GM19395 (cell line): ENCODE measurements around the gene SLC35B1.
A peak's percentile ranks its signal among the peaks of the same experiment; 100 is the strongest.

Experiments
- ATAC-seq: cut with Tn5 transposase; IDR thresholded peaks from one replicate; pipeline ENCODE4 v1.9.1; 2021; ENCODE audit warnings: mild to moderate bottlenecking, moderate library complexity; ENCODE audit not compliant: unreplicated experiment

Gene SLC35B1

DNA sequence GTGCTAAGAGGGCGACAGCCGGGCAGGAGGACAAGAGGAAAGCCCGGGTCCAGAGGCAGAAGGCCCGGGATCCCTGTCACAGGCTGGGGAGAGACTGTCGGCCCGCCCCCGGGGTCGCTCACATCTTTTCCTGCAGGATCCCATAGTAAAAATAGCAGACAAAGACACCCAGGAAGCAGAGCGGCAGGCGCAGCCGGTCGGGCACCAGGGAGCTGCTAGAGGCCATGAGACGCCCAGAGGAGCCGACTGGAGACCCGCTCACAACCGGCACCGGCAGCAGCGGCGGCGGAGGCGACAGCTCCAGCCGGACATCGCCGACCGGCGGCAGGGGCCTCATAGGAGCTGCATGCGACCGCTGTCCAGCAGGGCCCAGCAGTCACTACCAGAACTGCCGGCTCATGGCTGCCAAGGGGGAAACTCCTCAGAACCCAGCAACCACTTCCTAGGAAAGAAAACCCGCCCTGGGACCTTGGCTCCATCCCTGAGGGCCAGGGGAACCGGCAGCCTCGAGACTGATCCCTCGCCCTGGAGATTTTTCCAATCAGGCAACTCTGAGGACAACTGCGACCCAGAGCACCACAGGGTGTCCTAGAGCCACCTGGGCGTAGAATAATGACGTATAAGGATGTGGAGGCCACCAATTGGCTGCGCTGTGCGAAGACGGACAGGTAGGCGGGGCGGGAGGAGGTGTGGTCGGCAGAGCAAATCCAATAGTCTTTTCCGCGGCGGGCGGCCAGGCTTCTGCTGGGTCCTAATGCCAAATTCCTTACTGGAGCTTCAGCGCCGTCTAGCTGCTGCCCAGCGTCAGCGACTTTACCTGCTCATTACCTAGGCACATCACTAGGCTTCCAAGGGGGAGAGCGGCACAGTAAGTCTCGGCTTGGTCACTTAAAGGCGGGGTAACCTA is at the start of gene SLC35B1:
Gene SLC35B1 (minus strand): TSS at position 357 of the 907 bp plus-strand sequence. CDS start 131 bp downstream, at position 226.
- peak; percentile 96 for ATAC-seq

GRCh38 chr17:49757151-49757777 is 49.5 kb upstream of the SLC35B1 start:
- ATAC-seq = no peak

DNA sequence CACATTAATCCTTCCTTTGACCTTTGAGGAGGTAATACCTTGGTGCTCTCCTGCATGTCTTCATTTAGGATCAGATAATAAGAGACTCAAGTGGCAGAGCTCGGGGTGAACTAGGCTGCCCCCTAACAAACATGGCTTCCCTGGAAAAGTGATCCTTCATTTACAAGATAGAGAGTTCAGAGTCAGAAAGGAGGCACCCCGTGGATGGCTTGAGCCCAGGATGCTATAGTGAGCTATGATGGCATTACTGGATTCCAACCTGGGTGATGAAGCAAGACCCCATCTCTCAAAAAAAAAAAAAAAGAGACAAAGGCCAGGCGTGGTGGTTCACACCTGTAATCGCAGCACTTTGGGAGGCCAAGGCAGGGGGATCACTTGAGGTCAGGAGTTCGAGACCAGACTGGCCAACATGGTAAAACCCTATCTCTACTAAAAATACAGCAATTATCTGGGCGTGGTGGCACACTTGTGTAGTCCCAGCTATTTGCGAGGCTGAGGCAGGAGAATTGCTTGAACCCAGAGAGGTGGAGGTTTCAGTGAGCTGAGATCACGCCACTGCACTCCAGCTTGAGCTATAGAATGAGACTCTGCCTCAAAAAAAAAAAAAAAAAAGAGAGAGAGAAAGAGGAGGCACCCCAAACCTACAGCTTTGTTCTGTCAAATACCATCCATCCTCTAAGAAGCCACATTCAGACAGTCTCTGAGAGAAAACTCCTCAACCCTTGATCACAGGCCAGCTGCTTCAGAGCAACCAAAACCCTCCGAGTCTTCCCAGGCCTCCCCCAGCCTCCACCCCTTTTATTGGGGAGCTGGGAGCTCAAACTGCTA is 48.8 kb upstream of the SLC35B1 start:
- no peak for ATAC-seq

DNA sequence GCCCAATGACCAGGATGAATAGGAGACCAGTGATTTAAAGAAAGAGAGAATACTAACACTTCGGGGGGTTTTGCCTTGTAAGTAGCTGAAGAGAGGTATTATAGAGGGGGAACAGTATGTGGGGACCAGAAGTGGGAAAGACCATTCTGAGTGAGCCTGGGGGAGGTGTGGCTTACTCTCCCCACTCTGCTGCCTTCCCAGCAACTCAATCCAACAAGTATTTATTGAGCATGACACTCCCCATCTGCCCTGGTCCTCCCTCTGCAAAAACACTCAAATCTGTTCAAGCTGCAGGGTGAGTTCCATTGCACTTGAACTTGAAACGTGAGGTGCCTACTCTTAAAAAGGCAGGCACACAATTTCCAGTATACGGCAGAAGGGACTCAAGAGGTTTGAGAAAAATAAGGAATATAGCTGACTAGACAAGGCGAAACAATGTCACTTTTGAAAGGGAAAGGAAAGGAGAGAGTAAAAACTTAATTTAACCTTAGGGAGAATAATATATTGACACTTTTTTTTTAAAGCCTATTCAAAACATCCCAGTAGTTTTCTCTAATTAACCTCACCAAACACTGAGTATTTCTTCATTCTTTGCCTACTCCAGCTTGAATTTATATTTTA is 48.0 kb upstream of the SLC35B1 start:
- no peak for ATAC-seq

- no peak for ATAC-seq
These were observed 46.2 kb upstream of the SLC35B1 start for GRCh38 chr17:49753959-49754391.

- ATAC-seq = no peak
These were observed 44.7 kb upstream of the SLC35B1 start for GRCh38 chr17:49752508-49752907.

GRCh38 chr17:49749730-49750129 is 42.0 kb upstream of the SLC35B1 start:
- ATAC-seq = no peak

DNA sequence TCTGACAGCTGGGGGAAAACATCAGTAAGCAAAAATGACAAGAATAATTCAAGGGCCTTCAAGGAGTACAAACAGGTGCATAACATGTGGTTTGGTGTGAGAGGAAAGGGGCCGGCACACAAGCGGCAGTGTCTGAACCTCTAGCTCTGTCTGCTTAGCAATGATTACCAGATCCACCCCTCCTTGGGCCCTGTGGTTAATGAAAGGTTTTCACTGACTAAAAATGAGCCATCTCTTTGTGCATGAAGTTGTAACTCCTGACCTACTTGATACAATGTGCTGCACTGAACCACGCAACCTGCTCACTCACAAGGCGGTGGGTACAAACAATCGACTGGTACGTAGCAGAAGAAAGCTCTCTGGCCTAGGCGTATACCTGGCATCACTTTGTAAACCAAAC is 41.0 kb upstream of the SLC35B1 start:
- peak; percentile 88 for ATAC-seq

- peak; percentile 1 for ATAC-seq
These were observed 40.5 kb upstream of the SLC35B1 start for GRCh38 chr17:49748223-49748622.

GRCh38 chr17:49747632-49748031 is 39.9 kb upstream of the SLC35B1 start:
- no peak for ATAC-seq

DNA sequence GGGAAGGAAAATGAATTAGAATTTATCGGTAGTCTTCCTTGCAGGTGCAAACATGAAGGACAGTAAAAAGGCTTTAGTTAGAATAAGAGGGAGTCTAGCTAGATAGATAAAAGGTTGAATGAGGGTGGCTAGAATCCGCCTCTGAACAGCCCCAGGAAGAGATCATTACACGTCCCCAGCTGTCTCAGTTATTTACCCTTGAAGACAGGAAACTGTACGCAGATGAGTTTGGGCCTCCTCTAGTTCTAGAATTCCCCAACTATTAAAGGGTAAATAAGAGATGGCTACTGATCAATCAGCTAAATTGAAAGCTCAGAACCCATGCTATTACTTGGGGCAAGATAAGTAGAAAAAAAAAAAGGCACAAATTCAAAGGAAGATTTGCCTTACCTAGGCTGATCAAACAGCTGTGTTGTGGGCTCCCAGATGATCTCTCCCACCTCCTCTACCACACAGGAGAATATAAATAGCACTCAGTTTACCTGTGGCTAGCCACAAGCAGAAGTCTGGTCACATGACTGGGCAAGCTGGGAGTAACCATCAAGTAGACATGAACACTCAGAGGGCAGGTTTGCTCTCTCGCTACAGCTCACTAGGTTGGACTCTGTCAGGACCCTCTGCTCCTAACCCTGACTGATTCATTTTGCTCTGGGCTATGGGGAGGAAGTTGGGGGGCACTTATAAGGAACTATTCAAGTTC is 39.2 kb upstream of the SLC35B1 start:
- ATAC-seq = peak; percentile 46

GRCh38 chr17:49745175-49746139 is 37.7 kb upstream of the SLC35B1 start:
- no peak for ATAC-seq

DNA sequence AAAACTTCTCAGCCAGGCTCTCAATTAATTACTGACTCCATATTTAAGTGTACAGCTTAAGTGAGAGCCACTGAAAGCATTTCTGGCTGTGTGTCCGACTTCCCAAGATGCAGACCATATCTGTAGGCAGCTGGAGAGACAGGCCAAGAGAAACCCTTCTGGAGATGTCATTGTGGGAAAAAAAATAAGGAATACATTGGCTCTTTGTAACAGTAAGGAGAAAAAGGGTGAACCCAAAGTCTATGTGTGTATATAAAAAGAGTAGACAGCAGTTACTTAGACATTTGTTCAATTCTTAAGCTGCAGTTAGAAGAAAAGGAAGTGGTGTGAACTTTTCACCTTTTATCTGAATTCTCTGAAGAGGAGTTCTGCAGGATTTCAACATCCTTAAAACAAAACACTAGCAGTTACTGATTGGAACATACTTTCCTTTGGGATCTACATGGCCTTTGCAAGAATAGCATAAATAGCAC is 34.4 kb upstream of the SLC35B1 start:
- no peak for ATAC-seq

GRCh38 chr17:49741692-49742076 is 33.9 kb upstream of the SLC35B1 start:
- ATAC-seq = no peak

- no peak for ATAC-seq
These were observed 33.4 kb upstream of the SLC35B1 start for GRCh38 chr17:49741009-49741691.

- no peak for ATAC-seq
These were observed 32.0 kb upstream of the SLC35B1 start for GRCh38 chr17:49739641-49740271.

DNA sequence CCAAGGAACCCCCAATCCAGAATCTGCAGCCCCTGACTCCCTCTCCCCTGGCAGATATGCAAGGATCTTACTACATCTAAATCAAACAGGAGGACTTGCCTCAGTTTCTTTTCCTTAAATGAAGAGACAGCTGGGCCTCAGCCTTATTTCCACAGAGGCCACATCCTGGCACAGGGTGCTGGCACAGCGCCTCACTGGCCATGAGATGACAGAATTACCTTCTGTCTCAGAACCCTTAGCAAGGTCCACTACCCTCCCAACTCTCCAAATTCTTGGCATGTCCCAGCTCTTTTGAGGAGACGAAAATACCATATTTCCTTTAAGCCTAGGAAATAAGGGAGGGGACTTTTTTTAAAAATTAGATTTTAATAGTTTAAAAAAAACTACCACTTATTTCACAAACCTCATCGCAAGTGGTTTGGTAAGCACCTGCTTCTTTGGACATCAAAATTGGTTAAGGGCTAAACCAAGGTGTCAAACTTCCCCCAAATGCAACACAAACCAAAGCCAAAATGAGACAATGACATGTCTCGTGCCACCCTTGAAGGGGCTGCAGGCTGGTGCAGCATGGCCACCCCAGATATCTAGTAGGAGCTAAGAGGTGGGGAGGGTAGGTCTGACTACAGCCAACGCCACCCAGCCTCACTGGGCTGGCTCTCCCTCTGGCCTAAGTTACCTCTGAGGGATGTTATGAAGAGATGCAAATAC is 30.8 kb upstream of the SLC35B1 start:
- no peak for ATAC-seq
